Adipose tissue (tissue), 3 donors: ENCODE data around the gene ABTB1. TPM values are rescaled to one million over a fixed set of nuclear protein-coding genes. Genes with fewer than 3 reads are reported as not detected.

Experiments
- H3K27ac ChIP-seq: one replicate; pipeline ENCODE4 v1.5.1; 2013; ENCODE audit warnings: low read depth, low read length
- WGBS, 3 donors: extraction: QIAGEN DNeasy Blood & Tissue Kit; methylation state at CpG; one replicate each; pipeline ENCODE4 v1.1.7; 2013; 5-methylcytosine and 5-hydroxymethylcytosine counted together
- polyA plus RNA-seq, 3 donors: library from polyadenylated mRNA; stranded (reverse); fragments of 200-250 nt; gene quantifications; one replicate each; pipeline ENCODE4 v1.2.3, GENCODE V29; 2013
- donor health status: healthy with polysubstance abuse.
- donor health status: Bipolar disorder and iron deficiency.
- donor health status: healthy.

The ABTB1 gene
- polyA plus RNA-seq, 3 donors, result 26.0 to 78.4 (median 54.4) TPM

- H3K27ac ChIP-seq, result no peak overlapping the region
- 62 to 80% (median 79%) methylated on average over 14 of the region's 14 CpGs for WGBS, 3 donors
Observed at GRCh38 chr3:127711021-127711695, 38.4 kb downstream of the ABTB1 start.

- H3K27ac ChIP-seq, result no peak overlapping the region
- 83 to 96% (median 95%) methylated on average over 14 of the region's 14 CpGs for WGBS, 3 donors
Observed at GRCh38 chr3:127711896-127712295, 39.1 kb downstream of the ABTB1 start.

- no peak overlapping the region for H3K27ac ChIP-seq
- 80 to 89% (median 82%) methylated on average over 9 of the region's 9 CpGs for WGBS, 3 donors
Observed at GRCh38 chr3:127712461-127712860, 39.7 kb downstream of the ABTB1 start.

GRCh38 chr3:127712881-127713771 is 40.4 kb downstream of the ABTB1 start:
- 67 to 83% (median 72%) methylated on average over 9 of the region's 9 CpGs for WGBS, 3 donors
- H3K27ac ChIP-seq, result no peak overlapping the region

- WGBS, 3 donors, result 63 to 71% (median 65%) methylated on average over 9 to 10 of the region's 10 CpGs
- H3K27ac ChIP-seq, result no peak overlapping the region
Observed at GRCh38 chr3:127714125-127714571, 41.4 kb downstream of the ABTB1 start.

GRCh38 chr3:127714866-127715265 is 42.1 kb downstream of the ABTB1 start:
- no peak overlapping the region for H3K27ac ChIP-seq
- 87 to 90% (median 89%) methylated on average over 5 of the region's 5 CpGs for WGBS, 3 donors

GRCh38 chr3:127715532-127715931 is 42.8 kb downstream of the ABTB1 start:
- no peak overlapping the region for H3K27ac ChIP-seq
- 40 to 70% (median 40%) methylated on average over 8 of the region's 8 CpGs for WGBS, 3 donors

GRCh38 chr3:127716384-127716783 is 43.6 kb downstream of the ABTB1 start:
- no peak overlapping the region for H3K27ac ChIP-seq

GRCh38 chr3:127717357-127718244 is 44.8 kb downstream of the ABTB1 start:
- WGBS, 3 donors, result 64 to 79% (median 77%) methylated on average over 14 of the region's 14 CpGs
- no peak overlapping the region for H3K27ac ChIP-seq

More at GRCh38 chr3:127716384-127716783, 43.6 kb downstream of the ABTB1 start:
- WGBS, 3 donors, result 80 to 94% (median 90%) methylated on average over 6 of the region's 6 CpGs

GRCh38 chr3:127718245-127718915 is 45.6 kb downstream of the ABTB1 start:
- 80 to 86% (median 84%) methylated on average over 7 of the region's 7 CpGs for WGBS, 3 donors
- no peak overlapping the region for H3K27ac ChIP-seq

- H3K27ac ChIP-seq, result no peak overlapping the region
- 40 to 70% (median 54%) methylated on average over 2 to 3 of the region's 3 CpGs for WGBS, 3 donors
Observed at GRCh38 chr3:127718916-127719290, 46.2 kb downstream of the ABTB1 start.

- 89 to 93% (median 90%) methylated on average over 8 of the region's 8 CpGs for WGBS, 3 donors
- no peak overlapping the region for H3K27ac ChIP-seq
Observed at GRCh38 chr3:127719369-127719768, 46.6 kb downstream of the ABTB1 start.

- no peak overlapping the region for H3K27ac ChIP-seq
- 89 to 93% (median 91%) methylated on average over 15 of the region's 15 CpGs for WGBS, 3 donors
Observed at GRCh38 chr3:127720161-127720823, 47.5 kb downstream of the ABTB1 start.

GRCh38 chr3:127720985-127721935 is 48.5 kb downstream of the ABTB1 start:
- WGBS, 3 donors, result 85 to 96% (median 91%) methylated on average over 17 of the region's 17 CpGs
- H3K27ac ChIP-seq, result no peak overlapping the region

GRCh38 chr3:127722091-127722784 is 49.5 kb downstream of the ABTB1 start:
- WGBS, 3 donors, result 56 to 66% (median 65%) methylated on average over 13 of the region's 13 CpGs
- no peak overlapping the region for H3K27ac ChIP-seq

GRCh38 chr3:127723011-127723567 is 50.3 kb downstream of the ABTB1 start:
- 48 to 70% (median 61%) methylated on average over 11 of the region's 11 CpGs for whole genome bisulfite sequencing, 3 donors
- no peak overlapping the region for H3K27ac ChIP-seq
